Measurements from ENCODE around the gene ATG16L2. TPM values are rescaled to one million over a fixed set of nuclear protein-coding genes. Genes with fewer than 3 reads are reported as not detected.

The ATG16L2 gene
- total RNA-seq, 4 donors from 2014 or later, result 50.2 to 206 (median 85.3) TPM

DNA sequence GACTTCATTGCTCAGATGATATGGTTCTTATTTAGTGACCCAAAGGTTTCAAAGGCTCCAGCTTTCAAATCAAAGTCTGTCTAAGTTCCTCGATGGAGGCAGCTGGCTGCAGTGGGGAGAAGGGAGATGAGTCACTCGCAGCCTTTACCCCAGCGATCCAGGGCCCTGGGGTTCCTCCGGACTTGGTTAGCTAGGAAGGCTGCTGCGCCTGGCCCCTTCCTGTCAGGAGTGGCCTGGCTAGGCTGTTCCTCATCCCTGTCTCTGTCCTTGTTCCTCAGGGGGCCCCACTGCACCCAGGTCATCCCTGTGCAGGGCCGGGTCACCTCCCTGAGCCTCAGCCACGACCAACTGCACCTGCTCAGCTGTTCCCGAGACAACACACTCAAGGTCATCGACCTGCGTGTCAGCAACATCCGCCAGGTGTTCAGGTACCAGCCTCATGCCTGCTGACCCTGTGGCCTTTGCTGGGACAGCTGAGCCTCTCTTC is 13.9 kb downstream of the ATG16L2 start:
- Histone ChIP-seq H3K27me3 (no peaks in the 10 kb centered on the region), H3K9me3 (no peaks in the 10 kb centered on the region), H3K36me3 (no peaks in the 10 kb centered on the region), H3K27ac (peak overlapping the region; percentile 22 to 69 (median 44)), H3K4me3 (no peak overlapping the region), H3K4me1 (peaks cover 0 to 12% (median 3%) of the 10 kb centered on the region in 4 donors)
- TF ChIP-seq POLR2A (IDR thresholded peaks at IDR 0.05), result no peak
- TF ChIP-seq EP300 (IDR thresholded peaks at IDR 0.05; ENCODE audit: low read depth), result no peak
- TF ChIP-seq CTCF (IDR thresholded peaks at IDR 0.05), result no peak
- TF ChIP-seq POLR2AphosphoS5 (IDR thresholded peaks at IDR 0.05), result no peak
- intact Hi-C loops (cut with DNase I; ENCODE audit: low total_unique reads), result no loop called here
- no peak for DNase-seq
- in situ Hi-C loops (cut with MboI; ENCODE audit: low pct_ligation_motif_present in 1 of 4, low pct_unique_long_range_greater_than_20kb in 1 of 4, low sequenced_read_pairs in 3 of 4), result no loop called here
- WGBS, 2 donors (ENCODE audit: low coverage in 1 of 2), result 62% methylated on average over 9 of the region's 11 CpGs; no CpG with 5 or more reads in 1 of the 2 donors

- in situ Hi-C loops (cut with MboI; ENCODE audit: low pct_ligation_motif_present in 1 of 4, low pct_unique_long_range_greater_than_20kb in 1 of 4, low sequenced_read_pairs in 3 of 4), result no loop called here
- WGBS, 2 donors (ENCODE audit: low coverage in 1 of 2), result 86% methylated on average over 7 of the region's 7 CpGs; no CpG with 5 or more reads in 1 of the 2 donors
- no peaks in the 10 kb centered on the region for H3K9me3 ChIP-seq
- no peaks in the 10 kb centered on the region for H3K36me3 ChIP-seq
- H3K4me3 ChIP-seq, result no peak overlapping the region
- DNase-seq, result no peak
- TF ChIP-seq CTCF (IDR thresholded peaks at IDR 0.05) (no peak), EP300 (IDR thresholded peaks at IDR 0.05; ENCODE audit: low read depth) (no peak), POLR2AphosphoS5 (IDR thresholded peaks at IDR 0.05) (no peak), POLR2A (IDR thresholded peaks at IDR 0.05) (no peak)
- H3K27ac ChIP-seq, result peak overlapping the region in 2 of 4 donors; percentile 35 to 69
- H3K27me3 ChIP-seq, result no peaks in the 10 kb centered on the region
- H3K4me1 ChIP-seq, result peaks cover 0 to 12% (median 6%) of the 10 kb centered on the region in 4 donors
- intact Hi-C loops (cut with DNase I; ENCODE audit: low total_unique reads), result no loop called here
These were observed 14.5 kb downstream of the ATG16L2 start for GRCh38 chr11:72828692-72829101.

GRCh38 chr11:72829178-72829577 is 15.0 kb downstream of the ATG16L2 start:
- no peak for DNase-seq
- TF ChIP-seq POLR2AphosphoS5 (IDR thresholded peaks at IDR 0.05) (no peak), CTCF (IDR thresholded peaks at IDR 0.05) (no peak), EP300 (IDR thresholded peaks at IDR 0.05; ENCODE audit: low read depth) (no peak), POLR2A (IDR thresholded peaks at IDR 0.05) (no peak)
- Histone ChIP-seq H3K36me3 (no peaks in the 10 kb centered on the region), H3K4me3 (no peak overlapping the region), H3K27me3 (no peaks in the 10 kb centered on the region), H3K9me3 (no peaks in the 10 kb centered on the region), H3K4me1 (peaks cover 0 to 12% (median 7%) of the 10 kb centered on the region in 4 donors), H3K27ac (no peak overlapping the region)
- 86 to 94% methylated on average over 9 to 13 of the region's 13 CpGs for WGBS, 2 donors (ENCODE audit: low coverage in 1 of 2)
- in situ Hi-C loops (cut with MboI; ENCODE audit: low pct_ligation_motif_present in 1 of 4, low pct_unique_long_range_greater_than_20kb in 1 of 4, low sequenced_read_pairs in 3 of 4) (no loop called here), intact Hi-C loops (cut with DNase I; ENCODE audit: low total_unique reads) (no loop called here)

GRCh38 chr11:72829884-72830533 is 15.8 kb downstream of the ATG16L2 start:
- H3K27ac ChIP-seq, result no peak overlapping the region
- whole genome bisulfite sequencing, 2 donors (ENCODE audit: low coverage in 1 of 2), result 93% methylated on average over 5 of the region's 5 CpGs; no CpG with 5 or more reads in 1 of the 2 donors
- H3K9me3 ChIP-seq, result no peaks in the 10 kb centered on the region
- peaks cover 0 to 12% (median 7%) of the 10 kb centered on the region in 4 donors for H3K4me1 ChIP-seq
- H3K27me3 ChIP-seq, result no peaks in the 10 kb centered on the region
- in situ Hi-C loops (cut with MboI; ENCODE audit: low pct_ligation_motif_present in 1 of 4, low pct_unique_long_range_greater_than_20kb in 1 of 4, low sequenced_read_pairs in 3 of 4), result loop anchor here (5.0 to 10.0 kb wide), 3 partner anchors 342 to 415 kb away; no protein-coding TSS in a partner anchor
- no peak for DNase-seq
- TF ChIP-seq POLR2AphosphoS5 (IDR thresholded peaks at IDR 0.05), result no peak
- TF ChIP-seq CTCF (IDR thresholded peaks at IDR 0.05), result no peak
- no peak for TF ChIP-seq POLR2A (IDR thresholded peaks at IDR 0.05)
- TF ChIP-seq EP300 (IDR thresholded peaks at IDR 0.05; ENCODE audit: low read depth), result no peak
- H3K4me3 ChIP-seq, result no peak overlapping the region
- intact Hi-C loops (cut with DNase I; ENCODE audit: low total_unique reads), result loop anchor here (2.0 kb wide), 1 partner anchor 349 kb away; no protein-coding TSS in a partner anchor
- H3K36me3 ChIP-seq, result no peaks in the 10 kb centered on the region
